HL-60/S4 (cell line): ENCODE data around the gene ZPBP2.

Experiments
- in situ Hi-C: fragments of 300-500 bp; cut with MboI; formaldehyde crosslinking; loops from 2 replicates; pipeline ENCODE4 v1.14.3; 2022; ENCODE audit warnings: low sequenced_read_pairs

ZPBP2 gene

GRCh38 chr17:39904990-39905288, 36.9 kb downstream of the ZPBP2 start:
- in situ Hi-C loops = no loop called here

GRCh38 chr17:39908789-39909352, 40.9 kb downstream of the ZPBP2 start:
- in situ Hi-C loops = no loop called here

DNA sequence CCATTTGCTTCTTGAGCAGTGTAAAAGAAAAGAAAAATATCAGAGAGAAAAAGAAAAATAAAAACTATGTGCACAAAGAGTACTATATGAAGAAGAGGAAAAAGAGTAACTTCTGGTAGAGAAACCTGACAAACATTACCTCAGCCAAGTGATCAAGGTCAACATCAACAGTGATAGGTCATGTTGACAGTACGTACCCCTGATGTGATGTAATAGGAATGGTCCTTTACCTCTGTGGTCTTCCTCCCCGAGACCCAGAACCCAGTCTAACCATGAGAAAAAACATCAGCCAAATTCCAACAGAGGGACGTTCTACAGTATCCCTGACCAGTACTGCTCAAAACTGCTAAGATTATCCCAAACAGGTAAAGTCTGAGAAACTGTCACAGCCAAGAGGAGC, 46.0 kb downstream of the ZPBP2 start:
- in situ Hi-C loops = no loop called here

DNA sequence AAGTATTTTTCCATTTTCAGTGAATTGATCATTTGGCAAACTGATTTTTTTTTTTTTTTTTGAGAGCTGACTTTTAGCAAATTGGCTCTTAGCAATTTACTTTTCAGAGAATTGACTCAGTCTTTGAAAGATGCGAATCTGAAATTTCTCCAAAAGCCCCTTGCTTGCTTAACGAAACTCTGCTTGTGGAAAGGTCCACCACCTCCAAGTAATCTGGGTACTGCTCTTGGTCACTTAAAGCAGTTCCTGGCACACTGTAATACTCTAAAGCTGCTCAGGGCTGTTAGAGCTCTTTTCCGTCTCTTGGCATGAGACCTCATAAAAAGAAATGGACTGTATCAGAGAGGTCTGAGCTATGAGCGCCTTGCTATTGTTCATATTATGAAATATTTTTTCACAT, 47.6 kb downstream of the ZPBP2 start:
- in situ Hi-C loops = no loop called here

DNA sequence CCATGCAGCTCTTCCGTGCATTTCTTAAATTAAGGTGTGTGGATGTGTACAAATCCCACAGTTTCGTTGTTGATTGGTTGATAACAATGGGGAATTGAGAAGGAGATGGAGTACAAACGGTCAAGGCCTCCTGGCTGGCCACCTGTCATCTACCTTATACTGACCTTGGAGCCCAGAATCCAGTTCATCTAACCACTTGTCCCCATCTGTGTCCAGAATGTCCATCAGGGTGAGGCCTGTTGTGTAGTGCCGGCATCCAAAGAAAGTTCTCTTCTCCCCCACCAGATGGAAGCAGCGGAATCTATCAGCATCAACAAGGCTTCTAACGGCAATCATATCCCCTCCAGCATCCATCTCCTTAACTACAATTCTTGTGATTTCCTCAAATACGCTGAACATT, 48.9 kb downstream of the ZPBP2 start:
- in situ Hi-C loops = no loop called here

DNA sequence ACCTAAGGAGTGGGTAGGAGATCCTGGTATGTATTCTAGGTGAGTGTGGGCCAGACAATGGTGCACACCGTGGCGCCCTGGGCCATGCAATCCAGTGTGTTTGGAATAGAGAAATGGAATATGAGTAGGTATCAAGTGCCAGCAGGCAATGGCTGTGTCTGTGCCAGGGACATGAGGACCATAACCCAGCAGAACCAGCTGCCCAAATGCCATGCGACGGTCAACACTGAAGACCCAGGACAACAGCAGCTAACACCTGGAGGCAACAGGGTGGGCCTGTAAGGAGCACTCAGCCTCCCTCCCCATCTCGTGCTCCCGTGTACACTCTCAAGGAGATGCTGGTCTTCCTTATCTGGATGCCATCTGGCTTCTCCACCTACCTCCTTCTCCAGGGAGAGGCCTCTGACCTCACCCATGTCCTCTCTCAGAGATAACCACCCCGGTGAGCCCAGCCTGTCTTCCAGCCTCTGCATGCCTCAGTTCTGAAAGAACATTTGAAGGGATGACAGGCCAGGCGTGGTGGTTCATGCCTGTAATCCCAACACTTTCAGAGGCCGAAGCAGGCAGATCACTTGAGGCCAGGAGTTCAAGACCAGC, 51.2 kb downstream of the ZPBP2 start:
- in situ Hi-C loops = no loop called here

GRCh38 chr17:39920218-39921210, 52.5 kb downstream of the ZPBP2 start:
- in situ Hi-C loops = no loop called here

DNA sequence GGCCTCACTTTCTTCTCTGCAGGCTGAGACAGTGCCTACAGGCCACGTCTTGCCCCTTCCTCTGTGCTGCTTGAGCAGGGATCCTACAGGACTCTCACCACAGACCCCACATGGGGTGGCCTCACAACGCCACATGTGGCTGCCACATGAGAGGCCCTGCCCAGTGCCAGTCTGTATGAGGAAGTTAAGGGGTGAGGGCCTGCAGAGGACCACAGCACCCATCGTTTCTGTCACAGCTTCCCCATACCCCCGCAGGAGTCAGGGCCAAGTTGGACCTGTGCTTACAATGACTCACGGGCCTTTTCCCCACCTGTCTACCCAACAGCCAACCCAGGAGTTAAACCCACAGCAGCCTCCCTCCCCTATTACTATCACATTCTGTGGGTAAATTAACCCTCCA, 53.3 kb downstream of the ZPBP2 start:
- in situ Hi-C loops = no loop called here

- in situ Hi-C loops = no loop called here
These were observed 54.0 kb downstream of the ZPBP2 start for GRCh38 chr17:39922006-39922405.

DNA sequence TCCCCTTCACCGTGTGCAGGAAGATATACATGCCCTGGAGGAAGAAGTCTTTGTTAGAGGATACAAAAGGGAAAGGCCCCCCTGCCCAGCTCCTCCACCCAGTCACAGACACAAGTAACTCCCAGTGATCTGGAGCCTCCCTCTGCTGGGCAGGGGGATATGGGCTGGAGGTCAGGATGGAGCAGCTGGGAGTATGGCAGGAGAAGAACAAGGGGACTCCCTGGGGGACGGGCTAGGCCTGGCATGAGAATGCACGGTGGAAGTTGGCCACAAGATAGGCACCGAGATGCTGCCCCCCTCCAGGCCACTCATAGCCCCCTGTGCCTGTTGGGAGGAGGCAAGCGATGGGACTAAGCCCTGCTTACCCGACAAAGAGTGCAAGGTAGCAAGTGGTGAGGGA, 55.2 kb downstream of the ZPBP2 start:
- in situ Hi-C loops = no loop called here

- in situ Hi-C loops = no loop called here
These were observed 56.1 kb downstream of the ZPBP2 start for GRCh38 chr17:39923836-39924690.

DNA sequence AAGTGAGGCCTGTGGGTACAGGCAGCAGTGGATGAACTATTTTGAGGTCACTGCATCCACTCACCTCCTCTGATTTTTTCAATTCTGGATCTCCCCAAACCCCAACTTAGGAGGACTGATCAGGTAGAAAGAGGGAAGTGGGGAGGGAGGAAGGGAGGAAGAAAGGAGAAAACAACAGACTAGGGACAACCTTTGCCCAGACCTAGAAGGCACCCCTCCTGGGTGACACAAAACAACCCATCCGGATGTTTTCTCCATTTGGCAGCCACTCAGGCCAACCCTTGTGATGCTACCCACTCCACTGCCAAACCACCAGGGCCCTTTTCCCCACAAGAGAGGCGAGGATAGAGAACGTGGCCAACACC, 56.7 kb downstream of the ZPBP2 start:
- in situ Hi-C loops = no loop called here

- in situ Hi-C loops = no loop called here
These were observed 57.5 kb downstream of the ZPBP2 start for GRCh38 chr17:39925282-39926134.

DNA sequence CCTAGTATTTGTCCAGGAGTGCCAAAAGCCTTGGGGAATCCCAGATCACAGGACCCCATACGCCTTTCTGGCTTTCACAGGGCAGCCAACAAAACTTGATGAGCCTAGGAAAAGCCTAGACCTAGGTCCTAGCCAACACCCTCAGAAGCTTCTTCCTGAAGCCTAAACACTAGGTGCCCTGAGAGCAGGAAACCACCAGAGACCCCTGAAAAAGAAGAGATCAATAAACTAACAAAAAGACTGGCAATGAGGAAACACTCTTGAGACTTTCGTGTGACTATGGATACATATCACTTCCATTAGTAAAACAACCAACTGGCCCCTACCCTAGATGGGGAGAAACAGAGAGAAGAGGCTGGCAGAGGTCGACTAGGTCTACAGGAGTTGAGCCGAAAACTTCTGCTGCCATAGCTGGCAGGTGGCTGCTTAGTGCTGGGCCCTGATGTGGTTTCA, 58.2 kb downstream of the ZPBP2 start:
- in situ Hi-C loops = no loop called here

DNA sequence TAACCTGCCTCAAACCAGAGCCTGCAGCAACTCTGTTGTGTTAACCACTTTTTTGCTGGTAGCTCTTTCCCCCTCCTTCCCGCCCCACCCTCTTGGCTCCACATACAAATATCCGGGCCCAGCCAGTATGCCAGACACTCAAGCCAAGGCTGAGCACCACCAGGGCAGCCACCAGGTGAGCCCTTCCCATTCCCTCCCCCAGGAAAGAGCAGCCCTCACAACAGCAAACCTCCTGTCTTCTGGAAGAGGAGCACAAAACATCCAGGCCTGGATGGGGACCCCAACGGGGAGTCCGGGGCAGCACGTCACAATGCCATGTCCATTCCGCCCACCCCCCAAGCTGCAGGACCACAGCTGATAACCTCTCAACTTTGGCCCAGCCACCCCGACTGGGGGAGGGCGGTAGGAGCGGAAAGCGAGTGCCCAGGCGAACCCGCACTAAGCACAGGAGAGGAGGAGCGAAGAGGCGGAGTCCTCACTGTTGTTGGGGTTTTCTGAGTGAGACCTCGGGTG, 58.6 kb downstream of the ZPBP2 start:
- in situ Hi-C loops = no loop called here
